Medulla oblongata (tissue), 1 donor: ENCODE results near the gene KEAP1.

Experiments used
- DNase-seq: peaks from one replicate; pipeline ENCODE4 v3.0.0-alpha.2; 2015; ENCODE audit errors: extremely low spot score

Gene KEAP1

GRCh38 chr19:10450853-10451609 lies 52.1 kb downstream of the KEAP1 start:
- DNase-seq, result no peak

DNA sequence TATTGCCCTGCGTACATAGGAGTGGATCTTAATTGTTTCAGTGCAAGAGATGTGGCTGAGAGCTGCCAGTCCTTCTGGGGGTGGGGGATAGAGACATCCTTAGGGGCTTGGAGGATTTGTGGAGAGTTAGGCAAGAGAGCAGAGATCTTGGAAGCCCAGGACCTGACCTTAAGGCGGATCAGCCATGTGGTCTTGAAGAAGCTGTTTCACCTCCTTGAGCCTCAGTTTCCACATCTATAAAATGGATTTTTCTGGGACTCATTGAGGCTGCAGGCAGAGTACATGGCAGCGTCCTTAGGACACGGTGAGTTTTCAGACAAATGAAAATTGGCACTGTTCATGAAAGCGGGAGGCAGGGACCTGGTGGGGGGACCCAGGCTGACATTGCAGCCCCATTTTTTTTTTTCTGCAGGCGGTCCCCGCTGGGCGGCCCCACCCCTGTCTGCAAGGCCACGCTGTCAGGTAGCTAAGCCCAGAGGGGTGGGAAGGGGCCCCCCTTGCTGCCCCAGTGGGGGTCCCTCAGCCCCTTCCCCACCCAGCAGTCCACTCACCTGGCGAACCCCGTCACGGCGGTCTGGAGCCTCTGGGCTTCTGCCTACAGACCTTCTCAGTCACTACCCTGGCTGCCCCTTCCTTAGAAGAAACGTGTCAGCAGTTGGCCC lies 52.8 kb downstream of the KEAP1 start:
- DNase-seq, result no peak

DNA sequence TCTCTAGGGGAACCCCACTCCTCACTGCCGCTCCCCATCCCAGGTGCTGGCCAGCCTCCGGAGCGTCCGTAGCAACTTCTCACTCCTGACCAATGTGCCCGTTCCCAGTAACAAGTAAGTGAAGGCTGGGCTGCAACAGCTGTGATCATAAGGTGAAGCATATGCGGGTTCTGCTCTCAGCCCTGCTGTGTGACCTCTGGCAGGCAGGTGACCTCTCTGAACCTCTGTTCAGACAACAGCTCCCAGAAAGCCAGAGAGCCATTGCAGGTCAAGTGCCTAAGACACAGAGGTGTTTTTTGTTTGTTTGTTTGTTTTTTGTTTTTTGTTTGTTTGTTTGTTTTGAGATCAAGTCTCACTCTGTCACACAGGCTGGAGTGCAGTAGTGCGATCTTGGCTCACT lies 54.1 kb downstream of the KEAP1 start:
- no peak for DNase-seq

DNA sequence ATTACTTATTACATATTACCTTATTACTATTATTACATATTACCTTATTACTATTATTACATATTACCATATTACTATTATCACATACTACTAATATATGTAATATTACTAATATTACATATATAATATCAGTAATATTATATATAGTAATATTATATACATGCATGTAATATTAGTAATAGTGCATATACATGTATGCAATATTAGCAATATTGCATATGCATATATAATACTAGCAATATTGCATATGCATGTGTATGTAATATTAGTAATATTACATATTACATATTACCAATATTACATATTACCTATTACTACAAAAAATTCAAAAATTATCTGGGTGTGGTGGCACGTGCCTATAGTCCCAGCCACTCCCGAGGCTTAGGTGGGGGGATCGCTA lies 60.5 kb downstream of the KEAP1 start:
- no peak for DNase-seq

DNA sequence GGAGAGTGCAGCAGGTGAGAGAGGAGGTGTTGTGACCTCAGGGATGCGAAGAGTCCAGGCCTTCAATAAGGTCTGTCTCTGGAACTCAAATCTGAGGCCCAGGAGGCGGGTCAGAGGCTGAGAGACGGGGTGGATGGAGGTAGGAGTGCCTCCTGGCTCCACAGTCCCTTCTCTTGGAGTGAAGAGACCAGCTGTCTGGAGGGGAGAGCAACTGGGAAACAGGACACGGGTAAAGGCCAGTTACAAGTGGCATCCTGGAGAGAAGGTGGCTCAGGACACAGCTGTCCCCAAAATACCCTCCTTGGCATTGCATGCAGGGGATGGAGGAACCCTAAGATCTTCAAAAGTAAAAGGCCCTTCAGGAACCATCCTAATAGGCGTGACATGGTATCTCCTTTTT lies 63.6 kb downstream of the KEAP1 start:
- DNase-seq, result no peak
